GM23338 (cell line): ENCODE data around the gene CDC42EP5.

Source experiments
- CREB1 ChIP-seq: fragments of 250-450 bp; sonication (Bioruptor Pico); IDR thresholded peaks from 2 replicates; pipeline ENCODE4 v1.5.0; 2020; ENCODE audit warnings: low read depth, mild to moderate bottlenecking, moderate library complexity
- CTCF ChIP-seq, 2 experiments: fragments of 200-600 bp in 1 of 2; sonication (generic) in 1 of 2; conservative IDR thresholded peaks; 2 replicates each; pipeline versions ENCODE4 v1.5.1 to v1.6.1; 2016 to 2017; ENCODE audit warnings: antibody characterized with exemption in 2 of 2, low read depth in 2 of 2, mild to moderate bottlenecking in 2 of 2, moderate library complexity in 1 of 2
- ETS1 ChIP-seq: IDR thresholded peaks from 2 replicates; pipeline ENCODE4 v1.6.1; 2016; ENCODE audit warnings: antibody characterized with exemption
- EZH2 ChIP-seq: fragments of 200-600 bp; sonication (generic); IDR thresholded peaks from one replicate; pipeline ENCODE4 v1.8.0; 2017; ENCODE audit warnings: antibody characterized with exemption, mild to moderate bottlenecking, low read depth; ENCODE audit not compliant: unreplicated experiment
- EZH2phosphoT487 ChIP-seq: fragments of 200-600 bp; sonication (generic); IDR thresholded peaks from one replicate; pipeline ENCODE4 v1.8.1; 2018; ENCODE audit warnings: antibody characterized with exemption; ENCODE audit not compliant: unreplicated experiment
- JUNB ChIP-seq: IDR thresholded peaks from one replicate; pipeline ENCODE4 v1.6.1; 2016; ENCODE audit warnings: antibody characterized with exemption; ENCODE audit not compliant: unreplicated experiment
- NANOG ChIP-seq: IDR thresholded peaks from 2 replicates; pipeline ENCODE4 v1.6.1; 2016; ENCODE audit warnings: antibody characterized with exemption, borderline replicate concordance
- POLR2AphosphoS5 ChIP-seq: IDR thresholded peaks from 2 replicates; pipeline ENCODE4 v1.6.1; 2016; ENCODE audit warnings: antibody characterized with exemption, low read depth
- ZNF114 ChIP-seq: fragments of 250-450 bp; sonication (Bioruptor Pico); IDR thresholded peaks from 2 replicates; pipeline ENCODE4 v1.5.0; 2020; ENCODE audit warnings: mild to moderate bottlenecking, moderate library complexity
- TF ChIP-seq, protein P1 (sequence below): IDR thresholded peaks from one replicate; pipeline ENCODE4 v1.6.1; 2018; ENCODE audit warnings: antibody characterized with exemption; ENCODE audit not compliant: unreplicated experiment

DNA sequence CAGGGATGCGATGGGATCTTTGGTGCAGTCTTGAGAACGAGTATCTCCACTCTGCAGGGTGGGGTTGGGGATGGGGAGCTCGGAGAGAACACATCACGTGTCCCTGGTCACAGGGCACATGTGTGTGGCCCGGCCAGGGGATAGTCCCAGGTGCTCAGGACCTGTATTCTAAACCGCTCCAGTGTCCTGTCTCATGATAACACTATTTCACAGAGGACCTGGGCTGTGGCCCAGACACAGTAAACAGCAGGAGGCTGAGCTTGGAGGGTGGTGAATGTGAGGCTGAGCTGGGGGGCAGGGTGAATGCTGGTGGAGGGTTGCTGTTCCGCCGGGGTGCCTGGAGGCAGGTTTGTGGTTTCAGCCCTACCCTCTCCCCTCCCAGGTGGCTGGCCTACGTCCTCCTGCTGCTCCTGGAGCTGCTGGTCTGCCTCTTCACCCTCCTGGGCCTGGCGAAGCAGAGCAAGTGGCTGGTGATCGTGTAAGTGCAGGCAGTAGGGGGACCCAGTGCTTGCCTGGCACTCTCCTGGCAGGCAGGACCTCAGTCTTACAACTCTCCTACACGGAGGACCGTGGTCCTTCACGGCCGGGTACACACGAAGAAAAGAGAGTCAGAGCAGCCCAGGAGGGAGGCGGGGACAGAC, 46.7 kb downstream of the CDC42EP5 start:
- TF ChIP-seq EZH2phosphoT487 (no peak), CTCF (conservative IDR thresholded peaks at IDR 0.05; ENCODE audit: low read depth in 2 of 2) (no peak), CREB1 (CRISPR knock-in tag) (no peak), POLR2AphosphoS5 (no peak), ZNF114 (CRISPR knock-in tag) (no peak), EZH2 (no peak), NANOG (no peak), JUNB (no peak), ETS1 (no peak)
- TF ChIP-seq, protein P1, sequence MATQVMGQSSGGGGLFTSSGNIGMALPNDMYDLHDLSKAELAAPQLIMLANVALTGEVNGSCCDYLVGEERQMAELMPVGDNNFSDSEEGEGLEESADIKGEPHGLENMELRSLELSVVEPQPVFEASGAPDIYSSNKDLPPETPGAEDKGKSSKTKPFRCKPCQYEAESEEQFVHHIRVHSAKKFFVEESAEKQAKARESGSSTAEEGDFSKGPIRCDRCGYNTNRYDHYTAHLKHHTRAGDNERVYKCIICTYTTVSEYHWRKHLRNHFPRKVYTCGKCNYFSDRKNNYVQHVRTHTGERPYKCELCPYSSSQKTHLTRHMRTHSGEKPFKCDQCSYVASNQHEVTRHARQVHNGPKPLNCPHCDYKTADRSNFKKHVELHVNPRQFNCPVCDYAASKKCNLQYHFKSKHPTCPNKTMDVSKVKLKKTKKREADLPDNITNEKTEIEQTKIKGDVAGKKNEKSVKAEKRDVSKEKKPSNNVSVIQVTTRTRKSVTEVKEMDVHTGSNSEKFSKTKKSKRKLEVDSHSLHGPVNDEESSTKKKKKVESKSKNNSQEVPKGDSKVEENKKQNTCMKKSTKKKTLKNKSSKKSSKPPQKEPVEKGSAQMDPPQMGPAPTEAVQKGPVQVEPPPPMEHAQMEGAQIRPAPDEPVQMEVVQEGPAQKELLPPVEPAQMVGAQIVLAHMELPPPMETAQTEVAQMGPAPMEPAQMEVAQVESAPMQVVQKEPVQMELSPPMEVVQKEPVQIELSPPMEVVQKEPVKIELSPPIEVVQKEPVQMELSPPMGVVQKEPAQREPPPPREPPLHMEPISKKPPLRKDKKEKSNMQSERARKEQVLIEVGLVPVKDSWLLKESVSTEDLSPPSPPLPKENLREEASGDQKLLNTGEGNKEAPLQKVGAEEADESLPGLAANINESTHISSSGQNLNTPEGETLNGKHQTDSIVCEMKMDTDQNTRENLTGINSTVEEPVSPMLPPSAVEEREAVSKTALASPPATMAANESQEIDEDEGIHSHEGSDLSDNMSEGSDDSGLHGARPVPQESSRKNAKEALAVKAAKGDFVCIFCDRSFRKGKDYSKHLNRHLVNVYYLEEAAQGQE: no peak
